ENCODE measurements around the gene SLC66A1. TPM values are rescaled to one million over a fixed set of nuclear protein-coding genes. Genes with fewer than 3 reads are reported as not detected.

SLC66A1 gene
- polyA plus RNA-seq, 3 donors, result 9.4 to 11.8 (median 11.5) TPM

DNA sequence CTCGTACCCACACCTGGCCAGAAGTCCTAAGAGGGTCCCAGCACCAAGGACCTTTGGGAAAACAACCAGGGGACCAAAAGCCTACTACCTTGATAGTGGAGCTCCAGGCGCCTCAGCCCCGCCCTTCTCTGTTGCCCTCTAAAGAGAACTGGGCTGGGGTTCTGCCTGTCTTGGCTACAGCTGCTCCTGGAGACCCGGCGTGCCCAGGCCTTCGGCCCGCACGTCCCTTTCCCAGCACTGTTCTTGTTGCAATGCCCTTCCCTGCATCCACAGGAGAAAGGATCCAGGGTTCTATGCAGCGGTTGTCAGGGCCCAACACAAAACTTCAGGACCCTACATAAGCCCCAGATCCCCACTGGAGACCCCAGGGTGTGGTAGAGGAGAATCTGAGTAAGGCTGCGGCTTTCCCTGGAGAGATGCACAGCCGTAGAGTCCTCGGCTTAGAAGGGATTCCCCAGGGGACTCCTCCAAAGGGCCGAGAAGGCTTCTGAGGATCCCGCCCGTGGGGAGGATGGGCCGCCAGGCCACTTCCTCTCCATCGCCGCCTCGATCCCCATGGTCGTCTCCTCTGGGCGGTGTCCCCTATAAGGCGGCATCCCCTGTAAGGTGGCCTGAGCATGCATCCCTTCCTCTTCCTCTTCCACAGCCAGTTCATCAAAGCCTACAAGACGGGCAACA, 12.0 kb downstream of the SLC66A1 start:
- no peak for DNase-seq (ENCODE audit: low read depth in 3 of 3, low spot score in 2 of 3)

DNA sequence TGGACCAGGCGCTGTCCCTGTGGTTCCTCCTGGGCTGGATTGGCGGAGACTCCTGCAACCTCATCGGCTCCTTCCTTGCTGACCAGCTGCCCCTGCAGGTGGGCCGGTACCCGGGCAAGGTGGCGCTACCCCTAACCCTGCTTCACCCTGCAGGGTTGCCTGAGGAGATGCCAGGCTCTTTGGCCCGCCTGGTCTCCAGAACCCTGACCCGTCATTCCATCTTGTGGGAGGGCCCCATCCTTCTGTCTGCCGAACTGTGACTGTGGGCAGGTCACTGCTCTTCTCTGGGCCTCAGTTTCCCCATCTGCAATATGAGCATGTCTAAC, 12.5 kb downstream of the SLC66A1 start:
- DNase-seq (ENCODE audit: low read depth in 3 of 3, low spot score in 2 of 3), result no peak

DNA sequence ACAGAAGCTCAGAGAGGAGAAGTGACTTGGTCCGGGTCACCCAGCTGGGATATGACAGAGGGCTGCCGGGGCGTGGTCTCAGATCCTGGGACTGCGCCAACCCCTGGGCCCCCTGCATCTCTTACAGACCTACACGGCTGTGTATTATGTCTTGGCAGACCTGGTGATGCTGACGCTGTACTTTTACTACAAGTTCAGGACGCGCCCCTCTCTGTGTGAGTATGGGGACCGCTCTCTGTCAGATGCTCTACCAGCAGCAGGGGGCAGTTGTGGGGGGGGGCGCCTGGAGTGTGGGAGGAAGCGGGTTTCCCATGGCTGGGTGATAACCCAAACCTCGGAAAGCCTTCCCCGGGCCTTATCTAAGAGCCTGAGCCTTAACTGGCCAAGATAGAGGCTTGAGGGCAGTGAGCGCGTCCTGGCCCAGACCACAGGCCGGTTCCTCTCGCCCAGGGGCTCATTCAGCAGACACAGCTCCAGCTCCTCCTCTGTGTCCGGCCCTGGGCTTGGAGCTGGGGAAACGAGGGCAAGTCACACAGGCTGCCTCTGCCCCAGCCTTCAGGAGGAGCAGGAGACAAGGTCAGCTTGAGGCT, 13.3 kb downstream of the SLC66A1 start:
- no peak for DNase-seq (ENCODE audit: low read depth in 3 of 3, low spot score in 2 of 3)

DNA sequence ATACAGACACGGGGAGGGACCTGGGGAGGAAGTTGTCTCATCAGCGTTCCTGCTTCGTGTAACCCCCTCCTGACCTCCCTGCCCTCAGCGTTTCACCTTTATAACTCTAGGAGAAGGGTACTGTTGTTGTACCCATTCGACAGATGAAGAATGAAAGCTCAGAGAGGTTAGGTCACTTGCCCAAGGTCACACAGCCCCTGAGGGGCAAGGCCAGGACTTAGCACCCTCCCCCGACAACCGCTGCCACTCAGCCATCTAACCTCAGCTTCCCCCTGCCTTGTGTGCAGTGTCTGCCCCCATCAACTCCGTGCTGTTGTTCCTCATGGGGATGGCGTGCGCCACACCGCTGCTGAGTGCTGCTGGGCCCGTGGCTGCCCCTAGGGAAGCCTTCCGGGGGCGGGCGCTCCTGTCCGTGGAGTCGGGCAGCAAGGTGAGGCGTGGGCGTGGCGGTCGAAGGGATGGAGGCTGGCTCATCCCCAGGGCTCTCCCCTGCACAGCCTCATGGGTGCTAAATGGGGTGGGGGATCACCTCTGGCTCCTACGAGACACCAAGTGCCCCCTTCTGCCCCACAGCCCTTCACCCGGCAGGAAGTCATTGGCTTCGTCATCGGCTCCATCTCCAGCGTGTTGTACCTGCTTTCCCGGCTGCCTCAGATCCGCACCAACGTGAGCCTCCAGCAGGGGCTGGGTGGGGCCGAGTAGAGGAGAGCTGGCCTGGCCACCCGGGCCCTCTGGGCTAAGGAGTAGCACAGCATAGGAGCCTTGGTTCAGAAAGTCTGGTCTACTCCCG, 14.0 kb downstream of the SLC66A1 start:
- no peak for DNase-seq (ENCODE audit: low read depth in 3 of 3, low spot score in 2 of 3)

DNA sequence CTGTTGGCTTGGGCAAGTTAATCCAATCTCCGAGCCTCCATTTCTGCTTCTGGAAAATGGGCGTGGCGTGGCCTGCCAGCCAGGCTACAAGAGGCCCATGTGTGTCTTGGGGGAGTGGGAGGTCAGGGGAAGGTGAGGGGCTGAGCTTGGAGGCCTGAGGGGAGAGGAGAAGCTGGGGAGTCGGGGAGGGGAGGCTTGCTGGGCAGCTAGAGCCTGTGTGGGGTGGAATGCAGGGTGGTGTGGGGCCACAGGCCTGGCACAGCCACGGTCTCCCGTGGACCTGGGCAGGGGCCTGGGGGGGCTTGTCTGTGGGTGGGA, 14.6 kb downstream of the SLC66A1 start:
- DNase-seq (ENCODE audit: low read depth in 3 of 3, low spot score in 2 of 3), result no peak

DNA sequence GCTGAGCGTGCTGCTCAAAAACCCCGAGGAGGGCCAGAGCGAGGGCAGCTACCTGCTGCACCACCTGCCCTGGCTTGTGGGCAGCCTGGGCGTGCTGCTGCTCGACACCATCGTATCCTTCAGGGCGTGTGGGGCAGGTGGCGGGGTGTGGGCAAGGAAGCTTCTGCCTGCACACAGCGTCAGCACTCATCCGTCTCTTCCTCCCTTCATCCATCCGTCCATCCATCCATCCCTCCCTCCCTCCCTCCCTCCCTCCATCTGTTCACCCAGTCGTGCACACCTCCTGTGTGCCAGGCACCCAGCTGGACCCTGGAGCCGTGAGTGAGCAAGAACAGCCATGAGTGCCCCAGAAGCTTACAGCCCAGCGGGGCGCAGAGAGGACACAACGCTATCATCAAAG, 15.2 kb downstream of the SLC66A1 start:
- DNase-seq (ENCODE audit: low read depth in 3 of 3, low spot score in 2 of 3), result no peak

DNA sequence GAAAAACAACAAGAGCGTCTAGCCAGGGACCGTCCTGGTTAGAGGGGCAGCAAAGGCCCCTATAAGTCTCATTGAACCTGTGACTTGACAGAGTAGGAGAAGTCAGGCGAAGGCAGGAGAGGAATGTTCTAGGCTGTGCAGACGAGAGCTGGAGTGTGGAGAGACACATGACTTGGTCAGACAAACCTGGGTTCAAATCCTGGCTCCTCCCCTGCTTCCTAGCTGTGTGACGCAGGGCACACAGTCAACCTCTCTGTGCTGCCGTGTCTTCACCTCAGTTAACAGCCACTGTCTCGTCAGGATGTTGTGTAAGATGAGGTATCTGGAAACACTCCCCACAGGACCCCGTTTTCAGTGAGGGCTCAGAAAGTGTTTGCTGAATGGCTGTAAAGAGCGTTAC, 15.6 kb downstream of the SLC66A1 start:
- DNase-seq (ENCODE audit: low read depth in 3 of 3, low spot score in 2 of 3), result no peak

DNA sequence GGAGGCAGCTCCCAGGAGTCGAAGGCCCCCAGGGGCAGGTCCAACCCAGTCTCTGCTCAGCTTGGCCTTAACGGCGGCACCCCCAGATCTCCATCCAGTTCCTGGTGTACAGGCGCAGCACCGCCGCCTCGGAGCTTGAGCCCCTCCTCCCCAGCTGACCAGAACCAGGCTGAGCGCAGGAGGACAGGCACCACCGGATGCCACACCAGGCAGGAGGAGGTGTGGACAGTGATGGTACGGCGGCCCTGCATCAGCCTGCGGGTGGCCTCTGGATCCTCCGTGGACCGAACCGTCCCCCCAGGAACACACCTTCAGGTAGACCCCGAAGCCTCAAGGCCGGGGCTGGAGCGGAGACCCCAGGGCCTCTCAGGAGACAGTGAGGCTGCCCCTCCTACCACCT, 16.4 kb downstream of the SLC66A1 start:
- no peak for DNase-seq (ENCODE audit: low read depth in 3 of 3, low spot score in 2 of 3)

DNA sequence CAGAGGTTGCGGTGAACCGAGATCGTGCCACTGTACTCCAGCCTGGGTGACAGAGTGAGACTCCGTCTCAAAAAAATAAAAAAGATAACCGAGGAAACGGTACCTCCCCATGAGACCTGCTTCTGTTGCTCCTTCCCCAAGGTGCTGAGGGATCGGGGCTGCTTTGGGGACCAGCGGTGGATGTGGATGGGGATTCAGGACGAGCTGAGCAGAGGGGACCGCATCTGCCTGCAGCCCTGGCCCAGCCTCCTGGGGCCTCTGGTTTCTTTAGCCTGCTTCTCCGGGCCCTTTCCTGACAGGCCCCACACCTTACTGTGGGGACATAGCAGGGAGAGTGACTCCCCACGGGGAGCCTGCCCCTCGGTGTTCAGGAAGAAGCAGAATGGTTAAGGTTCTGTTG, 17.1 kb downstream of the SLC66A1 start:
- no peak for DNase-seq (ENCODE audit: low read depth in 3 of 3, low spot score in 2 of 3)

DNA sequence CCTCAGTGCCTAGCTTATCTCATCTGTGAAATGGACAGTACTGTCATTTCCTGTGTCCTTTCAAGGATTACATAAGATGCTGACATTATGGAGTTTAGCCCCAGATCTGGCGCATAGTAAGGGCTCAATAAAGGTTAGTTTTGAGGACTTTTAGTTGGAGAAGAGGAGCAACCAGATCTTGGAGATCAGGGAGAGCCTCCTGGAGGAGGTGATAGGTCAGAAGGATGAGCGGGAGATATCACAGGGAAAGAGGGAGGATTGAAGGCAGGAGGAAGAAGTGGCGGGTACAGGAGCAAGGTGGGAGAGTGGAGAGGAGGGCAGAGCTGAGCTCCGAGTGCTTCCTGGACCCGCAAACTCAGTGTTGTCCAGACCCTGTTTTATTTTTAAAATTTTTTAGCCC, 17.5 kb downstream of the SLC66A1 start:
- DNase-seq (ENCODE audit: low read depth in 3 of 3, low spot score in 2 of 3), result no peak

DNA sequence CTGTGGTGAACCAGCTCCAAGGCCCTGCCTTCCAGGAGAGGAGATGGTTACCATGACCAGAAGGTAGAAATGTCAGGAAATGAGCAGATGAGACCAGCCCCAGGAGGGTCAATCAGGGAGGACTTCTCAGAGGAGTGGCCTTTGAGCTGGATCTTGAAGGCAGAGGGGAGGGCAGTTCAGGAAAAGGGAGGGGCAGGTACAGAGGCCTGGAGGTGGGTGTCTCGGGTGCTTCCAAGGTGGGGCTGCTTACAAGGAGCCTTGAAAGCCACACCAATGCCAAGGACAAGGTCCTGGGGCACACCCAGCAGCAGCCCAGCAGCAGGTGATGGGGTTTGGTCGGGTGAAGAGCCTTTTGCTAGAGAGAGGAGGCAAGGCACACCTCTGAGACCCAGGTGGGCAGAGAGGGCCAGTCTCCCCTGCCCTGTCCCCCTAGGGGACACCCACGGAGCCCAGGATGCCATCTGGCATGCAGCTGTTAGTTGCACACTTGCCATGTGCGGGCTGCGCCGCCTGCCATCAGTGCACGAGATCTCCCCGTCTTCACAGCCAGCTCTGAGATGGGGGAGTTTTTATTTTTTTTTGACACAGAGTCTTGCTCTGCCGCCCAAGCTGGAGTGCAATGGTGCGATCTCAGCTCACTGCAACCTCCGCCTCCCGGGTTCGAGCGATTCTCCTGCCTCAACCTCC, 18.5 kb downstream of the SLC66A1 start:
- no peak for DNase-seq (ENCODE audit: low read depth in 3 of 3, low spot score in 2 of 3)

DNA sequence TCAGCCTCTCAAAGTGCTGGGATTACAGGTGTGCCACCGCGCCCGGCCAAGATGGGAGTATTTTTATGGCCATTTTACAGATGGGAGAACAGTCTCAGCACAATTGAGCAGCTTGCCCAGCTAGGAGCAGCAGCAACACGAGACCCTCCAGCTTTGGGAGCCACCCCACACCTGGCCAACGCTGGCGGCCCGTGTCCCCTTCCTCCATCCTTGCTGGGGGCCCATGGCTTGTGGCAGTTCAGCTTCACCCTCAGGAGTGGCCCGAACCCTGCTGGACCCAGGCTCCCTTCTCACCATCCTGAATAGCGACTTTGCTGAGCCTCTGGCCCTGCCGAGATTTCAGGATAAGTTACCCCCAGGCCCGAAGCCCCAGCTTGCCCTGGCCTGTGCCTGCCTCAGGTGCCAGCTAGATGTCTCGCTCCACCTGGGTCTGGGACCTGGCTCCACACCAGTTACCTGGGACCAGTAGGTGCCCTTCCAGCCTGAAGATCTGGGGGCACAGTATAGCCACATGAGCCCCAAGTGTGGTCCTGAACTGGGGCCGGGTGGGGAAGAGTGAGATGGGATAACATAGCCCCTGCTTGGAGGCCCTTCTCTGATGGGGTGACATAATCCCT, 19.2 kb downstream of the SLC66A1 start:
- DNase-seq (ENCODE audit: low read depth in 3 of 3, low spot score in 2 of 3), result no peak

DNA sequence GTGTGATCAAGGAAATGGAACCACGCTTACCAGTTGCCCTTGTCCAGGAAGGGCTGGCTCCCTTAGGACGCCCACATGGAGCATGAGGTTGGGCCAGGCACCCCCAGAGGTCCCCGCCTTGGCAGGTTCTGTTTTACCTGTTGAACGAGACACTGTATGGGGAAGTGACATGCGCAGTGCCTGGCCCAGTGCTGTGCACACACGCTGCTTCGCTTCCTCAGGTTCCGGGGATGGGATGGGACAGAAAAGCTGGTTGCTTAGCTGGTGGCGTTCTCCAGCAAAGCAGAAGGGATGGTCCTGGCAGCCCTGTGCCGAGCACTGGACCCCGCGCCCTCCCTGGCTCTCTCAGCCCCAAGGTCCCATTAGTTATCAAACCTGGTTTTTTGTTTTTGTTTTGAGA, 20.7 kb downstream of the SLC66A1 start:
- DNase-seq (ENCODE audit: low read depth in 3 of 3, low spot score in 2 of 3), result no peak

DNA sequence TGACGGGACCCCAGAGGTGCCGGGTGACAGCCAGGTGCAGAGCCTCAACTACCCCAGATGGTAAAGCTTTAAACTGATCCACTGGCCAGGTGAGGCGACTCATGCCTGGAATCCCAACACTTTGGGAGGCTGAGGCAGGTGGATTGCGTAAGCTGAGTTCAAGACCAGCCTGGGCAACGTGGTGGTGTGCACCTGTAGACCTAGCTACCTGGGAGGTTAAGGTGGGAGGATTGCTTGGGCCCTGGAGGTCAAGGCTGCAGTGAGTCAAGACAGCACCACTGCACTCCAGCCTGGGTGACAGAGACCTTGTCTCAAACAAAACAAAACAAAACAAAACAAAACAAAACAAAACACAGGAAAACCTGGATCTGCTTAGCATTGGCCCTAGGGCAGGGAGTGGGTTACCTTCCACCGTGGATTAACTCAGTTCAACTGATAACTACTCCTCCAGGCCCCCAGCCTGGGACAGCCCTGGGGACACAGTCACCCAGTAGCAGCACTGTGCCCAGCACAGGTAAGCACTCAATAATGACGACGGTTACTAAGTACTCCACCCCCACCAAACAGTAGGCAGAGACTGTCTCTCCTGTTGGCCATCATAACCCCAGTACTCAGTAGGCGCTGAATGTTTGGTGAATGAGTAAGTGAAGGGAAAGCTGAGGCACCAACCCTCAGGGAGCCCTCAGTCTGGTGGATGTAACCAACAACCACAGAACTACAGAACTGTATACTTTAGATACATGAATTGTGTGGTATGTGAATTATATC, 21.6 kb downstream of the SLC66A1 start:
- DNase-seq (ENCODE audit: low read depth in 3 of 3, low spot score in 2 of 3), result no peak

DNA sequence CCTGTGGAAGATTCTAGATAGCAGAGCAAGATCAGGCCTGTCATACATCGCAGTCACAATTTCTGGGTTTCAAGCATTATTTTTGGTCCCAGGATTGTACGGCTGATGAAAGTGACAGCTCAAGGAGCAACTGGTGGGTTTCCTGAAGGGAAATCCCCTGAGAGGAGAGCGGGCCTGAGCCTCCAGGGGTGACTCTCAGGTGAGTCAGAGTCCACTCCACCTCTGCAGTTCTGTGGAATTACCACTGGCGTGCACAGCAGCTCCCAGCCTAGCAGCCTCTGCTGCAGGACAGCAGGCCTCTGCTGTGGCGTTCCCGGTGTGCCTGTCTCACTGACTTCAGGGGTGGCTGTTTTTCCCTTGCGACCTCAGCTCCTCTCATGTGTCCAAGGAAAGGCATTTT, 24.4 kb downstream of the SLC66A1 start:
- DNase-seq (ENCODE audit: low read depth in 3 of 3, low spot score in 2 of 3), result no peak

DNA sequence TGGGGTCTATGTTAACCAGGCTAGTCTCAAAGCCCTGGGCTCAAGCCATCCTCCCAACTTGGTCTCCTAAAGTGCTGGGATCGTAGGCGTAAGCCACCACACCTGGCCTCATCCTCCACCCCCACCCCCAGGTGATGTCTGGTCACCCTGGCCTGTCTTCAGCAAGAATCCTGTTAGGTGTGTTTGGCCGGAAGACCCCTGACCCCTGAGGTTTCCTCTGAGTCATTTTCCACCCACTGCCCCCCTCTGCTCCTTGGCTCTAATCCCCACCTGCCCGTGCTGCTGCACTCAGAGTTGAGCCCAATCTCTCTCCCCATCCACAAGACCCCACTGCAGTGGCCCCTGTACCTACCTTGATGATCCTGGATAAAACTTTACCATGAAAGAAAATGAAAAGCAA, 25.2 kb downstream of the SLC66A1 start:
- DNase-seq (ENCODE audit: low read depth in 3 of 3, low spot score in 2 of 3), result no peak

DNA sequence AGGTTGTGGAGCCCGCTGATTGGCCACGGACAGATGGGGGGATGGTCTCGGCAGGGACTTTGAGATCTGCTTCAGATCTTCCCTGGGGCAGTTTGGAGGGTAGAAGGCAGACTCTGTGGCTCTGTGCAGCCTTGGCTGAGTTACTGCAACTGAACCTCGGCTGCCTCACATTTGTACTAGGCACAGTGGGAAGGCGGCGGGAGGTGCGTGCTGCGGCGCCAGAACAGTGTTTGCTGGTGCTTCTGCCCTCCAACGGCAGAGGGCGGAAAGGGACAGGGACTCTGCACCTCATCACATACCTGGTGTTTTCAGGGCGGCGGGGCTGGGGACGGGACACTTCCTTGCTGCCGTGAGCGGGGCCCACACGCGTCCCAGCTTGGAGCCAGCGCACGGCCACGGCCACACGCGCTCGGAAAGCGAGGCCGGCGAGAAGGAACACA, 26.2 kb downstream of the SLC66A1 start:
- DNase-seq (ENCODE audit: low read depth in 3 of 3, low spot score in 2 of 3), result no peak

DNA sequence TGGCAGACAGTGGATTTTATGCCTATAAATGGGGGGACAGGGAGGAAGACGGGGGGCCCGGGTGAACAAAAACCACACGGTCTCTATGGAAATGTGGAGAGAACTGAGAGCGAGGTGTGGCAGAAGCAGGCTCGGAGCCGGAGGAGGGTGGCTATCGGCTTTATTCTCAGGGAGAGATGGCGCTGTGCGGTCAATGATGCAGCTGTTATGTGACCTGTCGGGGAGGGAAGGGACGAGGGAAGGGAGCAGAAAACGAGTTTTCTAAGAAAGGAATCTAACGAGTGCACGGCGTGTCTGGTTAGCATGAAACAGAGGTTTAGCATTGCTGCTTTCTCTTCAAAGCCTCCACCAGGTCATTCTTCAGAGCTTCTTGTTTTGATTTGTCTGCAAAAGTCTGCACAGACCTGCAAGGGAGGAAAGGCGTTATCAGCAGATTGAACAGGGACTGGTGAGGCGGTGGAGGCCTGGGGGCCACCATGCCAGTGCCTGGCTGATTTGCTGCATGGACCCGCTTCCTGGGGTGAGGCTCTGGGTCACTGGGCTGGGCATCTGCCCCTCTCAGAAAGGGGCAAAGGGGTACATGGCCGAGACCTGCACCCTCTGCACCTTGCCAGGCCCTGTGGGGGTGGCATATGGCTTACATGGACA, 27.2 kb downstream of the SLC66A1 start:
- no peak for DNase-seq (ENCODE audit: low read depth in 3 of 3, low spot score in 2 of 3)

DNA sequence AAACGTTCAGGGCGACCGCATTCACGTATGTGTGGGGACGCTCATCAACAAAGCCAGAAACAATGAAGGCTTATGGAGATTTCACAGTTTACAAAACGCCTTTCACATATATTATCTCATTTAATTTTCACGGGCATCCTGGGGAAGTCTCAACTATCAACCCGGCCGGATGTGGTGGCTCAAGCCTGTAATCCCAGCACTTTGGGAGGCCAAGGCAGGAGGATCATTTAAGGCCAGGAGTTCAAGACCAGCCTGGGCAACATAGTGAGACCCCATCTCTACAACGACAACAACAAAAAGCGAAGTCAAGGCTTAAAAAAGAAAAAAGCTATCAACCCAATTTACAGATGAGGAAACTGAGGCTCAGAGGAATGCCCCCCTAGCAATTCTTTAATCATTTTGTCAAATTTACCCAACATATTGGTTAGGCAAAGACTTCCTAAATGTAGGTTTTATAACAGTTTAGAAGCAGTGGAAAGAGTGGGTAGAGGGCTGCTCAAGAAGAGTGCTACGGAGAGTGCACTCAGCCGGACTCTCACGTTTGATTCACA, 28.3 kb downstream of the SLC66A1 start:
- no peak for DNase-seq (ENCODE audit: low read depth in 3 of 3, low spot score in 2 of 3)
